Fibroblast of the aortic adventitia (primary cell): ENCODE measurements around the gene U2SURP. TPM values are rescaled to one million over a fixed set of nuclear protein-coding genes. Genes with fewer than 3 reads are reported as not detected.
A peak's percentile ranks its signal among the peaks of the same experiment; 100 is the strongest.

Experiments used
- DNase-seq: peaks from one replicate; pipeline ENCODE4 v3.0.0-alpha.2; 2010; ENCODE audit warnings: low read depth
- H3K4me3 ChIP-seq: 2 replicates; pipeline ENCODE4 v1.5.1; 2011; ENCODE audit warnings: low read depth, mild to moderate bottlenecking, control low read depth, low read length, moderate library complexity
- total RNA-seq: library from RNA; depleted of rRNA; stranded (reverse); fragments of >200 nt; gene quantifications from 2 replicates; pipeline ENCODE4 v1.2.3, GENCODE V29; 2012; ENCODE audit warnings: low replicate concordance
- TF ChIP-seq, protein P1 (sequence below): IDR thresholded peaks from 2 replicates; pipeline ENCODE4 v1.5.1; 2011; ENCODE audit warnings: mild to moderate bottlenecking, low read length, control low read depth, inconsistent platforms; ENCODE audit not compliant: insufficient read depth

Gene U2SURP
- total RNA-seq, 1 donor = 99.1 TPM

DNA sequence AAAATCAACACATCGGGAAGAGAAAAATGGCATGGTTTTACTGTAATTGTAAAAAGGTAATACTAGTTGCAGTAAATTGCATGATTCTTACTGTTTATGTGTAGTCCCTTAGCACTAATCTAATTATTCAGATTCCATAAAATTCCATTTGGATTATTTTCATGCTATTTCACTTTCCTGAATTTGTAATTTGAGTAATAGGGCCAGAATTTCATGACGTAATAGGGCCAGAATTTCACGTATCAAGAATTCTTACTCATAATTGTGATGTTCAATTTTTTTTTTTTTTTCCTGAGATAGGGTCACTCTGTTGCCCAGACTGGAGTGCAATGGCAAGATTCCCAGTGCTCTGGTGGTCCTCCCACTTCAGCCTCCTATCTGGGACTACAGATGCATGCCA lies 2.9 kb upstream of the U2SURP start:
- peak; percentile 72 for DNase-seq
- no peak overlapping the region for H3K4me3 ChIP-seq
- TF ChIP-seq, protein P1, sequence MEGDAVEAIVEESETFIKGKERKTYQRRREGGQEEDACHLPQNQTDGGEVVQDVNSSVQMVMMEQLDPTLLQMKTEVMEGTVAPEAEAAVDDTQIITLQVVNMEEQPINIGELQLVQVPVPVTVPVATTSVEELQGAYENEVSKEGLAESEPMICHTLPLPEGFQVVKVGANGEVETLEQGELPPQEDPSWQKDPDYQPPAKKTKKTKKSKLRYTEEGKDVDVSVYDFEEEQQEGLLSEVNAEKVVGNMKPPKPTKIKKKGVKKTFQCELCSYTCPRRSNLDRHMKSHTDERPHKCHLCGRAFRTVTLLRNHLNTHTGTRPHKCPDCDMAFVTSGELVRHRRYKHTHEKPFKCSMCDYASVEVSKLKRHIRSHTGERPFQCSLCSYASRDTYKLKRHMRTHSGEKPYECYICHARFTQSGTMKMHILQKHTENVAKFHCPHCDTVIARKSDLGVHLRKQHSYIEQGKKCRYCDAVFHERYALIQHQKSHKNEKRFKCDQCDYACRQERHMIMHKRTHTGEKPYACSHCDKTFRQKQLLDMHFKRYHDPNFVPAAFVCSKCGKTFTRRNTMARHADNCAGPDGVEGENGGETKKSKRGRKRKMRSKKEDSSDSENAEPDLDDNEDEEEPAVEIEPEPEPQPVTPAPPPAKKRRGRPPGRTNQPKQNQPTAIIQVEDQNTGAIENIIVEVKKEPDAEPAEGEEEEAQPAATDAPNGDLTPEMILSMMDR = no peak

DNA sequence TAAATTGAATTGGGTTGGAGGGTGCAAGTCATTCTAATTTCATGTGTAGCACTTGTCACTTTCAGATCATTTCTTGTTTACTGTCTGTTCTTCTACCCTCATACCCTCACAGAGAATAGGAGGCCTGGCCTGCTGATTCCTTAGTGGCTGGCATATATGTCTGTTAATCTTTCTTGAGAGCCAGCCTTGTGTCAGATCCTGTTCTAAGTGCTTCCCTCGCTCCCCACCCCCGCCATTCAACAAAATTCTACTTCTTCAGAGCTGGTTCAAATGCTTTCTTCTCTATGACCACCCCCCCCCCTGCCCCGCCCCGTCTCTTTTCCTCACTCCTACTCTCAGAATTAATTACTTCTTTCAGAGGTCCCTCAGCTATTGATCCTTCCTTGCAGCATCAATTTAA lies 1.5 kb upstream of the U2SURP start:
- DNase-seq = peak; percentile 26
- TF ChIP-seq, protein P1 = no peak
- peak overlapping the region; percentile 97 for H3K4me3 ChIP-seq

DNA sequence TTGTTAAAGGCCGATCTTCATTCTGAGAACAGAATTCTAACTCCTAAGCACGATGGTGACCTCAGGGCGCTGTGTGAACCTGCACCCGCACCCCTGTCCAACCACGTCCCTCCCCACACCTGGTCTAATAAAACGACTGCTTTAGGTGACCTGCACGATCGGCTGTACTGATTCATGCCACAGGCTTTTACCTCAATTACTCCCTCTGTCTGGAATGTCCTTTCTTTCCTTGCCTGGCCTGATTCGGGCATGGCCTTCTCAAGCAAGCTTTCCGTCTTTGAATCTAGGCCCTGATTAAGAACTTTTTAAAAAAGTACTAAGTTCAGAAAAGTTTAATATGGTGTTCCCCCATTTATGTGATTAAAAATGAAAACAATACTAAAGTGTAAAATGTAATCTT lies 842 bp upstream of the U2SURP start:
- TF ChIP-seq, protein P1 = no peak
- peak overlapping the region; percentile 97 for H3K4me3 ChIP-seq
- peak; percentile 48 for DNase-seq

DNA sequence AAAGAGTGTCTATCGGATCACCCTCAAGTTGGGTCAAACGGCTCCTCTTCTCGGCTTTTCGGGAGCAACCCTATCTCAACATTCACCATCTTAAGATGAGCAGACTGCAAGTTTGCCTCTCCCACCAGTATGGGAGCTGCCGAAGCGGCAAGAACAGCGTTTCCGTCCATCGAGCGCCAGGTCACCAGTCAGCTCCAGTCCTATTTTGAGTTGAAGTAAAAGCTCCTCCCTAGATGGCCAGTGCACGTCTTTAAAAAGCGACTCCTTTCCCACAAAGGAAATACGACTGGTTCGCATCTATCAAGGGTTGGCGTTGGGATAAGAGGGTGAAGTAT lies 369 bp upstream of the U2SURP start:
- no peak for DNase-seq
- H3K4me3 ChIP-seq = peak overlapping the region; percentile 97

DNA sequence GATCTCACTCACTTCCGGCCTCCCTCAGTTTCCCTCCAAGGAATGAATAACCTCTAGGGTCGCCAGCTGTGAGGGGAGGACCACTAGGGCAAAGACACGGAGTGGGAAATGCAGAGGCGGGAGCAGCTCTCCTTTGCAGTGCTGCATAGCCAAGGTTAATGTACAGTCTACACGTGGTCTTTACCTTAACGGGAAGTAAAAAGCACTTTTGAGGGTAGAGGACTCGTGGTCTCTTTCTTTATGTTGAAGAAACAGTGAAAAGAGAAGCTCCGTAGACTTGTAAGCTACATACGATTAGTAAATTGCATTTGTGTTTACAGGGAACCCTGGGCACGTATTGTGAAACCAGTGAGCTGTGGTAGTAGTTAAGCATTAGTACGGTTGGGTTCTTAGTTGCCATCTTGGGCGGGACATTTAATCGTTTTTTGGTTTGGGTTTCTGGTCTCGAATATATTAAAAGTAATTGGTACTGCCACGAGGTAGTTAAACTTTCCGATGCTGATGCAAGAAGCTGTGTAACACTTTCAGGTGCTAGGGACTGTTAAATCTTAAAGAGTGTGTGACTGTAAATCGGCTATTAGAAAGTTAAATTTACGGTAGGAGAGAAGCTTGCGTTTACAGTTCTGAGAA lies 828 bp downstream of the U2SURP start:
- peak; percentile 27 for DNase-seq

More for the DNA sequence above, 369 bp upstream of the U2SURP start:
- TF ChIP-seq, protein P1 = no peak

DNA sequence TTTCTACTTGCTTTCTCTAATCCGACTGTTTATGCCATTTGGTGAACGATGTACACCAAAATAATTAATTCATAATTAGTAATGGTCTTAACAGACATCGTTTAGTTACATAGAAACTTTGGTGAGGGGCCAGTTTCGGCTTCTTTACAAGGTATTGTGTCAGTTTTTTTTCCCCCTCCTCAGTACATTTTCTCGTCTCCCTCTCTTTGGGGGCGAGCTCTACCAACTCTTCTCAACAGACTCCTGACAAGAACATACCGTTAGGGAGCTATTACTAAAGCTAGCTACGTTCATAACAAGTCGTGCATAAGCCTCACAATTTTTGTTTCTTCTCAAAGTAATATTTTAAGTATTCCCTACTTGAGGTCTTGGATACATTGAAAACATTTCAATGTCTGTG lies 1.4 kb downstream of the U2SURP start:
- DNase-seq = no peak
- TF ChIP-seq, protein P1 = no peak
- peak overlapping the region; percentile 97 for H3K4me3 ChIP-seq

More for the DNA sequence above, 828 bp downstream of the U2SURP start:
- TF ChIP-seq, protein P1 = no peak
- H3K4me3 ChIP-seq = peak overlapping the region; percentile 97

DNA sequence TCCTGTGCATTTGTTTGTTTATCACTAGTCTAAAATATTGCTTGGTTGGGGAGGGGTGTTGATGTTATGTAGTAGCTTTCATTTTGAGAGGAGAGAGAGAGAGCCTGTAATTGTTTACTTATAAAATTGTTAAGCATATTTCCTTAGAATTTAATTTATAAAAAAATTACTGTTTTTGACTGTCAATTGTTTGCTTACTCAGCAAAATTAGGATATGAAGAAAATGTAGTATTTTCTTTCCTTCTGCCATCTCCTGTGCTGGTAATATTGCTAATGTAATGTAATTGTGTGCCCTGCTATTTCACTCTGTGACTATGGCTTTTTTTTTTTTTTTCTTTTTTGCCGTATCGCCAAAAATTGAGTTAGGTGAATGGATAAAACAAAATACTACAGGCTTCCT lies 3.5 kb downstream of the U2SURP start:
- DNase-seq = no peak
- TF ChIP-seq, protein P1 = no peak
- H3K4me3 ChIP-seq = no peak overlapping the region
